ENCODE measurements around the gene PLPPR1. TPM values are rescaled to one million over a fixed set of nuclear protein-coding genes. Genes with fewer than 3 reads are reported as not detected.

The PLPPR1 gene
- polyA plus RNA-seq, 3 donors, result not detected

GRCh38 chr9:101337237-101337636, 308.7 kb downstream of the PLPPR1 start:
- no peaks in the 10 kb centered on the region for H3K4me1 Mint-ChIP-seq
- Histone ChIP-seq H3K9me3 (replicated peaks in 1 of 2; ENCODE audit: control insufficient read depth in 1 of 2, insufficient read depth in 1 of 2, low read length in 2 of 2) (peaks cover 0 to 7% of the 10 kb centered on the region in 2 donors), H4K20me1 (ENCODE audit: insufficient read depth, low read length) (no peaks in the 10 kb centered on the region), H3K36me3 (replicated peaks in 1 of 2; ENCODE audit: control insufficient read depth in 1 of 2, insufficient read depth in 2 of 2, low read length in 2 of 2) (no peaks in the 10 kb centered on the region), H3K27ac (ENCODE audit: low read depth in 1 of 2, low read length in 2 of 2) (no peak overlapping the region), H3K4me1 (ENCODE audit: control insufficient read depth in 1 of 2, insufficient read depth in 2 of 2, low read length in 2 of 2) (no peaks in the 10 kb centered on the region), H3K4me3 (replicated peaks in 1 of 3; ENCODE audit: low read depth in 2 of 3, low read length in 3 of 3) (no peak overlapping the region), H3K9ac (ENCODE audit: insufficient read depth, low read length, poor library complexity, severe bottlenecking) (no peak overlapping the region), H3K4me2 (replicated peaks; ENCODE audit: extremely low read depth, low read length, poor library complexity, severe bottlenecking) (no peak overlapping the region), H2AFZ (ENCODE audit: insufficient read depth, low read depth, low read length, poor library complexity, severe bottlenecking) (no peak overlapping the region), H3K27me3 (ENCODE audit: control insufficient read depth in 2 of 2, insufficient read depth in 2 of 2, low read length in 2 of 2) (no peaks in the 10 kb centered on the region), H3K79me2 (ENCODE audit: insufficient read depth, low read length) (no peaks in the 10 kb centered on the region)
- H3K4me3 Mint-ChIP-seq, result no peak overlapping the region
- H3K27me3 Mint-ChIP-seq (ENCODE audit: low read depth in 3 of 3), result peaks cover 1 to 2% (median 2%) of the 10 kb centered on the region in 3 donors
- no peak for DNase-seq
- WGBS (ENCODE audit: insufficient coverage), result 83% methylated on average over 2 of the region's 2 CpGs
- intact Hi-C loops (cut with micrococcal nuclease), result no loop called here
- H3K36me3 Mint-ChIP-seq, result no peaks in the 10 kb centered on the region
- H3K27ac Mint-ChIP-seq, result no peak overlapping the region
- H3K9me3 Mint-ChIP-seq, result peaks cover 0 to 13% (median 4%) of the 10 kb centered on the region in 7 donors
- TF ChIP-seq, protein P1, sequence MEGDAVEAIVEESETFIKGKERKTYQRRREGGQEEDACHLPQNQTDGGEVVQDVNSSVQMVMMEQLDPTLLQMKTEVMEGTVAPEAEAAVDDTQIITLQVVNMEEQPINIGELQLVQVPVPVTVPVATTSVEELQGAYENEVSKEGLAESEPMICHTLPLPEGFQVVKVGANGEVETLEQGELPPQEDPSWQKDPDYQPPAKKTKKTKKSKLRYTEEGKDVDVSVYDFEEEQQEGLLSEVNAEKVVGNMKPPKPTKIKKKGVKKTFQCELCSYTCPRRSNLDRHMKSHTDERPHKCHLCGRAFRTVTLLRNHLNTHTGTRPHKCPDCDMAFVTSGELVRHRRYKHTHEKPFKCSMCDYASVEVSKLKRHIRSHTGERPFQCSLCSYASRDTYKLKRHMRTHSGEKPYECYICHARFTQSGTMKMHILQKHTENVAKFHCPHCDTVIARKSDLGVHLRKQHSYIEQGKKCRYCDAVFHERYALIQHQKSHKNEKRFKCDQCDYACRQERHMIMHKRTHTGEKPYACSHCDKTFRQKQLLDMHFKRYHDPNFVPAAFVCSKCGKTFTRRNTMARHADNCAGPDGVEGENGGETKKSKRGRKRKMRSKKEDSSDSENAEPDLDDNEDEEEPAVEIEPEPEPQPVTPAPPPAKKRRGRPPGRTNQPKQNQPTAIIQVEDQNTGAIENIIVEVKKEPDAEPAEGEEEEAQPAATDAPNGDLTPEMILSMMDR (IDR thresholded peaks at IDR 0.05), result no peak

GRCh38 chr9:101341958-101342357, 313.4 kb downstream of the PLPPR1 start:
- Histone ChIP-seq H3K4me2 (replicated peaks; ENCODE audit: extremely low read depth, low read length, poor library complexity, severe bottlenecking) (no peak overlapping the region), H3K36me3 (replicated peaks in 1 of 2; ENCODE audit: control insufficient read depth in 1 of 2, insufficient read depth in 2 of 2, low read length in 2 of 2) (no peaks in the 10 kb centered on the region), H3K79me2 (ENCODE audit: insufficient read depth, low read length) (no peaks in the 10 kb centered on the region), H3K4me1 (ENCODE audit: control insufficient read depth in 1 of 2, insufficient read depth in 2 of 2, low read length in 2 of 2) (no peaks in the 10 kb centered on the region), H3K4me3 (replicated peaks in 1 of 3; ENCODE audit: low read depth in 2 of 3, low read length in 3 of 3) (no peak overlapping the region), H3K27me3 (ENCODE audit: control insufficient read depth in 2 of 2, insufficient read depth in 2 of 2, low read length in 2 of 2) (no peaks in the 10 kb centered on the region), H4K20me1 (ENCODE audit: insufficient read depth, low read length) (no peaks in the 10 kb centered on the region), H3K27ac (ENCODE audit: low read depth in 1 of 2, low read length in 2 of 2) (no peak overlapping the region), H3K9ac (ENCODE audit: insufficient read depth, low read length, poor library complexity, severe bottlenecking) (no peak overlapping the region), H2AFZ (ENCODE audit: insufficient read depth, low read depth, low read length, poor library complexity, severe bottlenecking) (no peak overlapping the region), H3K9me3 (replicated peaks in 1 of 2; ENCODE audit: control insufficient read depth in 1 of 2, insufficient read depth in 1 of 2, low read length in 2 of 2) (peaks cover 0 to 7% of the 10 kb centered on the region in 2 donors)
- Mint-ChIP-seq H3K4me3 (no peak overlapping the region), H3K27me3 (ENCODE audit: low read depth in 3 of 3) (peaks cover 0 to 3% (median 0%) of the 10 kb centered on the region in 3 donors), H3K27ac (no peak overlapping the region), H3K4me1 (no peaks in the 10 kb centered on the region), H3K9me3 (peaks cover 0 to 11% (median 6%) of the 10 kb centered on the region in 7 donors), H3K36me3 (no peaks in the 10 kb centered on the region)
- TF ChIP-seq, protein P1 (IDR thresholded peaks at IDR 0.05), result no peak
- intact Hi-C loops (cut with micrococcal nuclease), result no loop called here
- DNase-seq, result no peak

Measured in CD14-positive monocyte (primary cell).